Spleen (tissue), 11 donors: ENCODE results near the gene TPCN2. TPM values are rescaled to one million over a fixed set of nuclear protein-coding genes. Genes with fewer than 3 reads are reported as not detected.

ENCODE experiments used
- DNase-seq: peaks from one replicate; pipeline ENCODE4 v3.0.0-alpha.2; 2020
- H3K27ac ChIP-seq, 8 donors: fragments of 200-600 bp; sonication (generic) in 7 of 8; 1 replicate in 4 of 8; 2 replicates in 4 of 8; pipeline versions ENCODE4 v1.5.0 to v1.8.0; 2016 to 2021; ENCODE audit warnings: inconsistent platforms in 4 of 8, mild to moderate bottlenecking in 4 of 8, moderate library complexity in 1 of 8
- H3K27me3 ChIP-seq, 7 donors: fragments of 200-600 bp; sonication (generic) in 6 of 7; replicated peaks in 1 of 7; 1 replicate in 4 of 7; 2 replicates in 3 of 7; pipeline versions ENCODE4 v1.5.0 to v1.8.0; 2016 to 2021; ENCODE audit warnings: inconsistent platforms in 3 of 7, mild to moderate bottlenecking in 1 of 7
- H3K36me3 ChIP-seq, 6 donors: fragments of 200-600 bp; sonication (generic) in 5 of 6; 1 replicate in 4 of 6; 2 replicates in 2 of 6; pipeline versions ENCODE4 v1.5.0 to v1.8.0; 2016 to 2021; ENCODE audit warnings: inconsistent platforms in 2 of 6
- H3K4me1 ChIP-seq, 6 donors: fragments of 200-600 bp; sonication (generic) in 5 of 6; 1 replicate in 3 of 6; 2 replicates in 3 of 6; pipeline versions ENCODE4 v1.5.0 to v1.8.0; 2016 to 2021; ENCODE audit warnings: inconsistent platforms in 3 of 6
- H3K4me3 ChIP-seq, 8 donors: fragments of 200-600 bp; sonication (generic) in 7 of 8; 1 replicate in 4 of 8; 2 replicates in 4 of 8; pipeline versions ENCODE4 v1.5.0 to v1.8.0; 2016 to 2021; ENCODE audit warnings: inconsistent platforms in 4 of 8, mild to moderate bottlenecking in 4 of 8, moderate library complexity in 2 of 8
- H3K9me3 ChIP-seq, 8 donors: fragments of 200-600 bp; sonication (generic) in 7 of 8; 1 replicate in 4 of 8; 2 replicates in 4 of 8; pipeline versions ENCODE4 v1.5.0 to v1.8.0; 2016 to 2021; ENCODE audit warnings: inconsistent platforms in 4 of 8
- CTCF ChIP-seq, 11 experiments: fragments of 200-600 bp in 7 of 11; fragments of 450-650 bp in 4 of 11; sonication (generic) in 4 of 11; IDR thresholded peaks in 8 of 11; conservative IDR thresholded peaks in 3 of 11; 1 replicate in 7 of 11; 2 replicates in 4 of 11; pipeline versions ENCODE4 v1.4.0 to v1.8.0; 2016 to 2021; ENCODE audit warnings: antibody characterized with exemption in 11 of 11, inconsistent platforms in 4 of 11, mild to moderate bottlenecking in 1 of 11
- POLR2A ChIP-seq, 3 donors: fragments of 450-650 bp; IDR thresholded peaks; one replicate each; pipeline ENCODE4 v1.5.1; 2017; ENCODE audit warnings: antibody characterized with exemption in 3 of 3, mild to moderate bottlenecking in 1 of 3
- POLR2AphosphoS5 ChIP-seq, 3 donors: sonication (generic); formaldehyde crosslinking; IDR thresholded peaks; one replicate each; pipeline ENCODE4 v1.5.1; 2017; ENCODE audit warnings: antibody characterized with exemption in 3 of 3
- WGBS, 5 donors: extraction: QIAGEN DNeasy Blood & Tissue Kit in 3 of 5; methylation state at CpG; one replicate each; pipeline versions ENCODE4 v1.1.5 to v1.1.7; 2013 to 2018; 5-methylcytosine and 5-hydroxymethylcytosine counted together
- intact Hi-C: fragments of 100-400 bp; cut with DNase I; formaldehyde crosslinking; loops from one replicate; pipeline ENCODE4 v1.15.0; 2023; ENCODE audit warnings: low total_unique reads
- polyA plus RNA-seq, 3 donors: library from polyadenylated mRNA; stranded (reverse); fragments of 200-250 nt; gene quantifications; one replicate each; pipeline ENCODE4 v1.2.1, GENCODE V29; 2013
- total RNA-seq, 7 donors: library from RNA; depleted of rRNA in 3 of 7; stranded (reverse); fragments of >200 nt in 3 of 7; fragmentation: NEBNext Ultra II Directional in 4 of 7; extraction: Animal tissue kit (Norgen Biotek cat#: 25700) in 4 of 7; gene quantifications; one replicate each; pipeline versions ENCODE4 v1.1.0 to v1.2.1, GENCODE V29; 2016 to 2021
- donor health status: healthy with polysubstance abuse.
- donor health status: DM: no; HTN: no; CAD: no; lungs with moderate emphysema.
- donor health status: DM: no; HTN: no; CAD: no.
- donor health status: Bipolar disorder and iron deficiency.
- donor health status: healthy.
- donor health status: DM: no; HTN: no; CAD: no.
- donor health status: DM: yes; HTN: yes; CAD: no.

TPCN2 gene
- total and polyA plus RNA-seq, 10 donors: 3.6 to 30.4 (median 24.1) TPM

- peaks cover 0 to 49% (median 22%) of the 10 kb centered on the region in 6 donors for H3K4me1 ChIP-seq
These were observed 46.0 kb upstream of the TPCN2 start for GRCh38 chr11:69002570-69003231.

GRCh38 chr11:69003301-69003865 is 45.3 kb upstream of the TPCN2 start:
- H3K36me3 ChIP-seq: peaks cover 0 to 20% (median 0%) of the 10 kb centered on the region in 6 donors

More at GRCh38 chr11:69002570-69003231, 46.0 kb upstream of the TPCN2 start:
- Histone ChIP-seq H3K27me3 (peaks cover 0 to 68% (median 8%) of the 10 kb centered on the region in 7 donors), H3K36me3 (peaks cover 0 to 20% (median 0%) of the 10 kb centered on the region in 6 donors), H3K9me3 (no peaks in the 10 kb centered on the region), H3K4me3 (no peak overlapping the region), H3K27ac (peak overlapping the region in 4 of 8 donors; percentile 42 to 71 (median 57))
- DNase-seq: peak; percentile 49
- WGBS, 5 donors: 67 to 84% (median 76%) methylated on average over 5 to 13 of the region's 13 CpGs
- intact Hi-C loops: no loop called here
- TF ChIP-seq POLR2AphosphoS5 (IDR thresholded peaks at IDR 0.05) (peak in 1 of 3 donors; percentile 36), CTCF (IDR thresholded peaks at IDR 0.05 in 8 of 11, conservative IDR thresholded peaks at IDR 0.05 in 3 of 11) (no peak)

GRCh38 chr11:69003866-69004367 is 44.8 kb upstream of the TPCN2 start:
- 82 to 95% (median 89%) methylated on average over 16 to 20 of the region's 20 CpGs for WGBS, 5 donors
- H3K4me3 ChIP-seq: no peak overlapping the region
- peak overlapping the region in 2 of 8 donors; percentile 27 to 51 for H3K27ac ChIP-seq
- peak; percentile 59 for DNase-seq
- H3K36me3 ChIP-seq: peaks cover 0 to 20% (median 0%) of the 10 kb centered on the region in 6 donors
- H3K27me3 ChIP-seq: peaks cover 0 to 68% (median 12%) of the 10 kb centered on the region in 7 donors
- peaks cover 0 to 50% (median 17%) of the 10 kb centered on the region in 6 donors for H3K4me1 ChIP-seq
- intact Hi-C loops: no loop called here
- H3K9me3 ChIP-seq: no peaks in the 10 kb centered on the region
- TF ChIP-seq POLR2AphosphoS5 (IDR thresholded peaks at IDR 0.05) (no peak), POLR2A (IDR thresholded peaks at IDR 0.05) (no peak), CTCF (IDR thresholded peaks at IDR 0.05 in 8 of 11, conservative IDR thresholded peaks at IDR 0.05 in 3 of 11) (no peak)

More at GRCh38 chr11:69003301-69003865, 45.3 kb upstream of the TPCN2 start:
- intact Hi-C loops: no loop called here
- Histone ChIP-seq H3K27ac (peak overlapping the region in 3 of 8 donors; percentile 42 to 71 (median 51)), H3K4me1 (peaks cover 0 to 50% (median 22%) of the 10 kb centered on the region in 6 donors), H3K27me3 (peaks cover 0 to 66% (median 8%) of the 10 kb centered on the region in 7 donors), H3K9me3 (no peaks in the 10 kb centered on the region), H3K4me3 (no peak overlapping the region)
- WGBS, 5 donors: 81 to 88% (median 85%) methylated on average over 8 to 9 of the region's 9 CpGs
- TF ChIP-seq POLR2AphosphoS5 (IDR thresholded peaks at IDR 0.05) (no peak), CTCF (IDR thresholded peaks at IDR 0.05 in 8 of 11, conservative IDR thresholded peaks at IDR 0.05 in 3 of 11) (no peak), POLR2A (IDR thresholded peaks at IDR 0.05) (no peak)
- DNase-seq: peak; percentile 59
